AG04450 (cell line): ENCODE results near the gene GIT1. TPM values are rescaled to one million over a fixed set of nuclear protein-coding genes. Genes with fewer than 3 reads are reported as not detected.

Source experiments
- CTCF ChIA-PET: fragments of 300-600, 350-600 bp; formaldehyde crosslinking; extraction: SDS; loops from one replicate; lab custom pipeline; 2022; ENCODE audit warnings: antibody characterized with exemption, inconsistent platforms; lab: Charles Lee
- POLR2A ChIA-PET: fragments of 350-600 bp; formaldehyde crosslinking; extraction: SDS; loops from one replicate; lab custom pipeline; 2021; ENCODE audit warnings: antibody characterized with exemption, inconsistent platforms; lab: Yijun Ruan, JAX
- DNase-seq: peaks from one replicate; pipeline ENCODE4 v3.0.0-alpha.2; 2011; ENCODE audit warnings: low read depth, low spot score
- H3K27ac ChIP-seq: one replicate; pipeline ENCODE4 v1.5.1; 2012; ENCODE audit warnings: low read depth, low read length, control low read depth
- H3K27me3 ChIP-seq: one replicate; pipeline ENCODE4 v1.6.0; 2012; ENCODE audit warnings: low read length; ENCODE audit not compliant: control insufficient read depth, insufficient read depth
- H3K4me3 ChIP-seq: 2 replicates; pipeline ENCODE4 v1.5.1; 2011; ENCODE audit warnings: mild to moderate bottlenecking, low read depth, low read length, control low read depth
- H3K9me3 ChIP-seq: 2 replicates; pipeline ENCODE4 v1.5.1; 2012; ENCODE audit warnings: low read length; ENCODE audit not compliant: control insufficient read depth, insufficient read depth
- CTCF ChIP-seq: IDR thresholded peaks from 2 replicates; pipeline ENCODE4 v1.5.1; 2011; ENCODE audit warnings: low read depth, low read length, control low read depth, inconsistent platforms
- polyA plus RNA-seq: library from polyadenylated mRNA; depleted of rRNA; stranded (reverse); fragments of >200 nt; gene quantifications from 2 replicates; pipeline ENCODE4 v1.2.3, GENCODE V29; 2011

The GIT1 gene
- polyA plus RNA-seq, 1 experiment = 20.7 TPM

GRCh38 chr17:29628644-29629043 lies 39.2 kb upstream of the GIT1 start:
- no peaks in the 10 kb centered on the region for H3K27me3 ChIP-seq
- ChIA-PET CTCF (no interaction called here), POLR2A (no interaction called here)
- DNase-seq = no peak
- H3K4me3 ChIP-seq = no peak overlapping the region
- H3K9me3 ChIP-seq = no peaks in the 10 kb centered on the region
- no peak overlapping the region for H3K27ac ChIP-seq
- TF ChIP-seq CTCF = no peak

GRCh38 chr17:29627951-29628350 lies 38.5 kb upstream of the GIT1 start:
- ChIA-PET CTCF (interaction anchor here (0.5 to 0.7 kb wide), 2 partner anchors 11 to 16 kb away, joined by 3 read pairs; no protein-coding TSS in a partner anchor), POLR2A (no interaction called here)
- no peak for DNase-seq
- H3K27me3 ChIP-seq = no peaks in the 10 kb centered on the region
- no peak overlapping the region for H3K27ac ChIP-seq
- H3K4me3 ChIP-seq = no peak overlapping the region
- no peaks in the 10 kb centered on the region; the same call in 1 of the 2 replicates for H3K9me3 ChIP-seq
- TF ChIP-seq CTCF = no peak

GRCh38 chr17:29625037-29625750 lies 35.7 kb upstream of the GIT1 start:
- Histone ChIP-seq H3K27me3 (no peaks in the 10 kb centered on the region), H3K4me3 (no peak overlapping the region), H3K9me3 (no peaks in the 10 kb centered on the region; the same call in 1 of the 2 replicates), H3K27ac (no peak overlapping the region)
- DNase-seq = no peak
- ChIA-PET CTCF (interaction anchor here (0.7 to 1.9 kb wide), 6 partner anchors 8 to 154 kb away, joined by 3 to 11 read pairs (median 4); no protein-coding TSS in a partner anchor), POLR2A (no interaction called here)
- no peak for TF ChIP-seq CTCF

GRCh38 chr17:29624586-29624985 lies 35.1 kb upstream of the GIT1 start:
- Histone ChIP-seq H3K4me3 (no peak overlapping the region), H3K27me3 (no peaks in the 10 kb centered on the region), H3K27ac (no peak overlapping the region), H3K9me3 (no peaks in the 10 kb centered on the region; the same call in 1 of the 2 replicates)
- TF ChIP-seq CTCF = no peak
- no peak for DNase-seq
- ChIA-PET CTCF (interaction anchor here (0.6 to 1.9 kb wide), 4 partner anchors 11 to 155 kb away, joined by 3 to 11 read pairs (median 4); no protein-coding TSS in a partner anchor), POLR2A (no interaction called here)

- ChIA-PET POLR2A (interaction anchor here (0.6 kb wide), 1 partner anchor 161 kb away, joined by 3 read pairs; no protein-coding TSS in a partner anchor), CTCF (interaction anchor here (0.6 to 1.9 kb wide), 2 partner anchors 10 to 42 kb away, joined by 3 to 5 read pairs; no protein-coding TSS in a partner anchor)
- no peak for TF ChIP-seq CTCF
- Histone ChIP-seq H3K4me3 (peak overlapping the region; percentile 77; the same call in 1 of the 2 replicates), H3K27me3 (no peaks in the 10 kb centered on the region), H3K27ac (no peak overlapping the region), H3K9me3 (no peaks in the 10 kb centered on the region; the same call in 1 of the 2 replicates)
- DNase-seq = no peak
Measured at GRCh38 chr17:29623283-29623647, 33.8 kb upstream of the GIT1 start.
